Measurements from ENCODE around the gene ARHGAP20.

Gene ARHGAP20

GRCh38 chr11:110601936-110602335, 110.3 kb downstream of the ARHGAP20 start:
- no peak for DNase-seq (ENCODE audit: low read depth)

- no peak for DNase-seq (ENCODE audit: low read depth)
Observed at GRCh38 chr11:110600322-110600721, 111.9 kb downstream of the ARHGAP20 start.

- DNase-seq (ENCODE audit: low read depth), result no peak
Observed at GRCh38 chr11:110599207-110599606, 113.0 kb downstream of the ARHGAP20 start.

- no peak for DNase-seq (ENCODE audit: low read depth)
Observed at GRCh38 chr11:110598725-110599124, 113.5 kb downstream of the ARHGAP20 start.

GRCh38 chr11:110587972-110588371, 124.3 kb downstream of the ARHGAP20 start:
- no peak for DNase-seq (ENCODE audit: low read depth)

GRCh38 chr11:110587129-110587528, 125.1 kb downstream of the ARHGAP20 start:
- DNase-seq (ENCODE audit: low read depth), result no peak

GRCh38 chr11:110584150-110584549, 128.1 kb downstream of the ARHGAP20 start:
- DNase-seq (ENCODE audit: low read depth), result no peak

- DNase-seq (ENCODE audit: low read depth), result no peak
Observed at GRCh38 chr11:110582728-110583432, 129.4 kb downstream of the ARHGAP20 start.

- no peak for DNase-seq (ENCODE audit: low read depth)
Observed at GRCh38 chr11:110580571-110580970, 131.7 kb downstream of the ARHGAP20 start.

- no peak for DNase-seq (ENCODE audit: low read depth)
Observed at GRCh38 chr11:110573411-110573810, 138.8 kb downstream of the ARHGAP20 start.

- no peak for DNase-seq (ENCODE audit: low read depth)
Observed at GRCh38 chr11:110571081-110571720, 141.0 kb downstream of the ARHGAP20 start.

- no peak for DNase-seq (ENCODE audit: low read depth)
Observed at GRCh38 chr11:110566577-110566976, 145.7 kb downstream of the ARHGAP20 start.

- DNase-seq (ENCODE audit: low read depth), result no peak
Observed at GRCh38 chr11:110565357-110566336, 146.6 kb downstream of the ARHGAP20 start.

GRCh38 chr11:110564676-110565356, 147.4 kb downstream of the ARHGAP20 start:
- DNase-seq (ENCODE audit: low read depth), result no peak

- DNase-seq (ENCODE audit: low read depth), result no peak
Observed at GRCh38 chr11:110544779-110545178, 167.5 kb downstream of the ARHGAP20 start.

GRCh38 chr11:110538154-110538553, 174.1 kb downstream of the ARHGAP20 start:
- no peak for DNase-seq (ENCODE audit: low read depth)

- DNase-seq (ENCODE audit: low read depth), result no peak
Observed at GRCh38 chr11:110530900-110531741, 181.1 kb downstream of the ARHGAP20 start.

- DNase-seq (ENCODE audit: low read depth), result no peak
Observed at GRCh38 chr11:110529043-110529442, 183.2 kb downstream of the ARHGAP20 start.

GRCh38 chr11:110527146-110527545, 185.1 kb downstream of the ARHGAP20 start:
- DNase-seq (ENCODE audit: low read depth), result no peak

All from activated T-helper 1 cell treated with Interleukin-2 at 50 U/mL for 16 hours (primary cell).